ENCODE data around the gene LPP. TPM values are rescaled to one million over a fixed set of nuclear protein-coding genes. Genes with fewer than 3 reads are reported as not detected.

The LPP gene
- total RNA-seq, 1 donor from 2014 or later, result 28.2 TPM

GRCh38 chr3:188747489-188747888 lies 593.5 kb downstream of the LPP start:
- Histone ChIP-seq H3K27me3 (ENCODE audit: control insufficient read depth in 3 of 3, insufficient read depth in 3 of 3, low read length in 3 of 3) (no peaks in the 10 kb centered on the region), H3K36me3 (ENCODE audit: control insufficient read depth in 3 of 3, insufficient read depth in 3 of 3, low read length in 3 of 3) (no peaks in the 10 kb centered on the region), H3K9me3 (ENCODE audit: control insufficient read depth in 3 of 3, low read length in 3 of 3) (no peaks in the 10 kb centered on the region), H3K27ac (ENCODE audit: low read depth, low read length) (no peak overlapping the region), H3K4me1 (ENCODE audit: control insufficient read depth in 3 of 3, insufficient read depth in 3 of 3, low read length in 3 of 3) (no peaks in the 10 kb centered on the region), H3K9ac (ENCODE audit: low read depth in 1 of 3, low read length in 3 of 3) (no peak overlapping the region), H3K4me3 (ENCODE audit: low read length in 3 of 3) (no peak overlapping the region)

GRCh38 chr3:188749010-188749617 lies 595.2 kb downstream of the LPP start:
- Histone ChIP-seq H3K4me3 (ENCODE audit: low read length in 3 of 3) (no peak overlapping the region), H3K9ac (ENCODE audit: low read depth in 1 of 3, low read length in 3 of 3) (no peak overlapping the region), H3K27ac (ENCODE audit: low read depth, low read length) (no peak overlapping the region), H3K4me1 (ENCODE audit: control insufficient read depth in 3 of 3, insufficient read depth in 3 of 3, low read length in 3 of 3) (peaks cover 0 to 3% (median 0%) of the 10 kb centered on the region in 3 donors), H3K36me3 (ENCODE audit: control insufficient read depth in 3 of 3, insufficient read depth in 3 of 3, low read length in 3 of 3) (no peaks in the 10 kb centered on the region), H3K27me3 (ENCODE audit: control insufficient read depth in 3 of 3, insufficient read depth in 3 of 3, low read length in 3 of 3) (no peaks in the 10 kb centered on the region), H3K9me3 (ENCODE audit: control insufficient read depth in 3 of 3, low read length in 3 of 3) (no peaks in the 10 kb centered on the region)

- Histone ChIP-seq H3K27me3 (ENCODE audit: control insufficient read depth in 3 of 3, insufficient read depth in 3 of 3, low read length in 3 of 3) (no peaks in the 10 kb centered on the region), H3K9ac (ENCODE audit: low read depth in 1 of 3, low read length in 3 of 3) (no peak overlapping the region), H3K9me3 (ENCODE audit: control insufficient read depth in 3 of 3, low read length in 3 of 3) (no peaks in the 10 kb centered on the region), H3K4me3 (ENCODE audit: low read length in 3 of 3) (no peak overlapping the region), H3K27ac (ENCODE audit: low read depth, low read length) (no peak overlapping the region), H3K4me1 (ENCODE audit: control insufficient read depth in 3 of 3, insufficient read depth in 3 of 3, low read length in 3 of 3) (peaks cover 0 to 3% (median 0%) of the 10 kb centered on the region in 3 donors), H3K36me3 (ENCODE audit: control insufficient read depth in 3 of 3, insufficient read depth in 3 of 3, low read length in 3 of 3) (no peaks in the 10 kb centered on the region)
These were observed 595.9 kb downstream of the LPP start for GRCh38 chr3:188749830-188750229.

- H3K9ac ChIP-seq (ENCODE audit: low read depth in 1 of 3, low read length in 3 of 3), result no peak overlapping the region
- peaks cover 0 to 3% (median 0%) of the 10 kb centered on the region in 3 donors for H3K4me1 ChIP-seq (ENCODE audit: control insufficient read depth in 3 of 3, insufficient read depth in 3 of 3, low read length in 3 of 3)
- no peak overlapping the region for H3K4me3 ChIP-seq (ENCODE audit: low read length in 3 of 3)
- H3K9me3 ChIP-seq (ENCODE audit: control insufficient read depth in 3 of 3, low read length in 3 of 3), result no peaks in the 10 kb centered on the region
- no peak overlapping the region for H3K27ac ChIP-seq (ENCODE audit: low read depth, low read length)
- H3K36me3 ChIP-seq (ENCODE audit: control insufficient read depth in 3 of 3, insufficient read depth in 3 of 3, low read length in 3 of 3), result no peaks in the 10 kb centered on the region
- no peaks in the 10 kb centered on the region for H3K27me3 ChIP-seq (ENCODE audit: control insufficient read depth in 3 of 3, insufficient read depth in 3 of 3, low read length in 3 of 3)
These were observed 596.7 kb downstream of the LPP start for GRCh38 chr3:188750617-188751016.

- H3K36me3 ChIP-seq (ENCODE audit: control insufficient read depth in 3 of 3, insufficient read depth in 3 of 3, low read length in 3 of 3), result no peaks in the 10 kb centered on the region
- H3K4me1 ChIP-seq (ENCODE audit: control insufficient read depth in 3 of 3, insufficient read depth in 3 of 3, low read length in 3 of 3), result peaks cover 0 to 3% (median 0%) of the 10 kb centered on the region in 3 donors
- H3K27me3 ChIP-seq (ENCODE audit: control insufficient read depth in 3 of 3, insufficient read depth in 3 of 3, low read length in 3 of 3), result no peaks in the 10 kb centered on the region
- H3K4me3 ChIP-seq (ENCODE audit: low read length in 3 of 3), result no peak overlapping the region
- no peaks in the 10 kb centered on the region for H3K9me3 ChIP-seq (ENCODE audit: control insufficient read depth in 3 of 3, low read length in 3 of 3)
- no peak overlapping the region for H3K9ac ChIP-seq (ENCODE audit: low read depth in 1 of 3, low read length in 3 of 3)
- no peak overlapping the region for H3K27ac ChIP-seq (ENCODE audit: low read depth, low read length)
These were observed 598.9 kb downstream of the LPP start for GRCh38 chr3:188752850-188753249.

- H3K9me3 ChIP-seq (ENCODE audit: control insufficient read depth in 3 of 3, low read length in 3 of 3), result no peaks in the 10 kb centered on the region
- H3K4me3 ChIP-seq (ENCODE audit: low read length in 3 of 3), result no peak overlapping the region
- no peaks in the 10 kb centered on the region for H3K36me3 ChIP-seq (ENCODE audit: control insufficient read depth in 3 of 3, insufficient read depth in 3 of 3, low read length in 3 of 3)
- no peak overlapping the region for H3K9ac ChIP-seq (ENCODE audit: low read depth in 1 of 3, low read length in 3 of 3)
- H3K27me3 ChIP-seq (ENCODE audit: control insufficient read depth in 3 of 3, insufficient read depth in 3 of 3, low read length in 3 of 3), result no peaks in the 10 kb centered on the region
- H3K4me1 ChIP-seq (ENCODE audit: control insufficient read depth in 3 of 3, insufficient read depth in 3 of 3, low read length in 3 of 3), result peaks cover 0 to 3% (median 0%) of the 10 kb centered on the region in 3 donors
- H3K27ac ChIP-seq (ENCODE audit: low read depth, low read length), result no peak overlapping the region
These were observed 600.3 kb downstream of the LPP start for GRCh38 chr3:188754267-188754666.

GRCh38 chr3:188756241-188756640 lies 602.3 kb downstream of the LPP start:
- Histone ChIP-seq H3K9ac (ENCODE audit: low read depth in 1 of 3, low read length in 3 of 3) (no peak overlapping the region), H3K4me1 (ENCODE audit: control insufficient read depth in 3 of 3, insufficient read depth in 3 of 3, low read length in 3 of 3) (peaks cover 0 to 3% (median 0%) of the 10 kb centered on the region in 3 donors), H3K36me3 (ENCODE audit: control insufficient read depth in 3 of 3, insufficient read depth in 3 of 3, low read length in 3 of 3) (peaks cover 0 to 6% (median 0%) of the 10 kb centered on the region in 3 donors), H3K27ac (ENCODE audit: low read depth, low read length) (no peak overlapping the region), H3K4me3 (ENCODE audit: low read length in 3 of 3) (no peak overlapping the region), H3K9me3 (ENCODE audit: control insufficient read depth in 3 of 3, low read length in 3 of 3) (no peaks in the 10 kb centered on the region), H3K27me3 (ENCODE audit: control insufficient read depth in 3 of 3, insufficient read depth in 3 of 3, low read length in 3 of 3) (no peaks in the 10 kb centered on the region)

GRCh38 chr3:188759336-188760005 lies 605.5 kb downstream of the LPP start:
- Histone ChIP-seq H3K9ac (ENCODE audit: low read depth in 1 of 3, low read length in 3 of 3) (no peak overlapping the region), H3K36me3 (ENCODE audit: control insufficient read depth in 3 of 3, insufficient read depth in 3 of 3, low read length in 3 of 3) (peaks cover 0 to 6% (median 0%) of the 10 kb centered on the region in 3 donors), H3K27ac (ENCODE audit: low read depth, low read length) (no peak overlapping the region), H3K4me1 (ENCODE audit: control insufficient read depth in 3 of 3, insufficient read depth in 3 of 3, low read length in 3 of 3) (peaks cover 0 to 9% (median under 1%) of the 10 kb centered on the region in 3 donors), H3K9me3 (ENCODE audit: control insufficient read depth in 3 of 3, low read length in 3 of 3) (no peaks in the 10 kb centered on the region), H3K27me3 (ENCODE audit: control insufficient read depth in 3 of 3, insufficient read depth in 3 of 3, low read length in 3 of 3) (no peaks in the 10 kb centered on the region), H3K4me3 (ENCODE audit: low read length in 3 of 3) (no peak overlapping the region)

- Histone ChIP-seq H3K4me3 (ENCODE audit: low read length in 3 of 3) (no peak overlapping the region), H3K4me1 (ENCODE audit: control insufficient read depth in 3 of 3, insufficient read depth in 3 of 3, low read length in 3 of 3) (peaks cover 0 to 18% (median 6%) of the 10 kb centered on the region in 3 donors), H3K27me3 (ENCODE audit: control insufficient read depth in 3 of 3, insufficient read depth in 3 of 3, low read length in 3 of 3) (no peaks in the 10 kb centered on the region), H3K36me3 (ENCODE audit: control insufficient read depth in 3 of 3, insufficient read depth in 3 of 3, low read length in 3 of 3) (peaks cover 0 to 6% (median 0%) of the 10 kb centered on the region in 3 donors), H3K27ac (ENCODE audit: low read depth, low read length) (no peak overlapping the region), H3K9me3 (ENCODE audit: control insufficient read depth in 3 of 3, low read length in 3 of 3) (no peaks in the 10 kb centered on the region), H3K9ac (ENCODE audit: low read depth in 1 of 3, low read length in 3 of 3) (no peak overlapping the region)
These were observed 606.5 kb downstream of the LPP start for GRCh38 chr3:188760408-188760807.

- no peaks in the 10 kb centered on the region for H3K27me3 ChIP-seq (ENCODE audit: control insufficient read depth in 3 of 3, insufficient read depth in 3 of 3, low read length in 3 of 3)
- H3K36me3 ChIP-seq (ENCODE audit: control insufficient read depth in 3 of 3, insufficient read depth in 3 of 3, low read length in 3 of 3), result peaks cover 0 to 6% (median 0%) of the 10 kb centered on the region in 3 donors
- H3K9ac ChIP-seq (ENCODE audit: low read depth in 1 of 3, low read length in 3 of 3), result no peak overlapping the region
- no peaks in the 10 kb centered on the region for H3K9me3 ChIP-seq (ENCODE audit: control insufficient read depth in 3 of 3, low read length in 3 of 3)
- no peak overlapping the region for H3K27ac ChIP-seq (ENCODE audit: low read depth, low read length)
- no peak overlapping the region for H3K4me3 ChIP-seq (ENCODE audit: low read length in 3 of 3)
- peaks cover 0 to 18% (median 6%) of the 10 kb centered on the region in 3 donors for H3K4me1 ChIP-seq (ENCODE audit: control insufficient read depth in 3 of 3, insufficient read depth in 3 of 3, low read length in 3 of 3)
These were observed 607.5 kb downstream of the LPP start for GRCh38 chr3:188761439-188761838.
